Neuron (in vitro differentiated cells): ENCODE results near the gene TBC1D1.
A peak's percentile ranks its signal among the peaks of the same experiment; 100 is the strongest.

Experiments
- H2AFZ ChIP-seq: one replicate; pipeline ENCODE4 v1.6.1; 2013; ENCODE audit warnings: low read depth, mild to moderate bottlenecking, inconsistent platforms, low read length, moderate library complexity
- H3K27me3 ChIP-seq: one replicate; pipeline ENCODE4 v1.6.1; 2013; ENCODE audit warnings: low read length; ENCODE audit not compliant: insufficient read depth
- H3K36me3 ChIP-seq: one replicate; pipeline ENCODE4 v1.6.1; 2013; ENCODE audit warnings: low read length; ENCODE audit not compliant: insufficient read depth
- H3K4me1 ChIP-seq: one replicate; pipeline ENCODE4 v1.6.1; 2013; ENCODE audit warnings: low read length; ENCODE audit not compliant: insufficient read depth
- H3K4me3 ChIP-seq: 2 replicates; pipeline ENCODE4 v1.5.1; 2013; ENCODE audit warnings: mild to moderate bottlenecking, low read length, moderate library complexity
- H3K9me3 ChIP-seq: one replicate; pipeline ENCODE4 v1.6.1; 2013; ENCODE audit warnings: low read length

TBC1D1 gene

GRCh38 chr4:37868238-37868637, 22.6 kb upstream of the TBC1D1 start:
- Histone ChIP-seq H3K9me3 (peaks cover 3% of the 10 kb centered on the region), H3K4me3 (no peak overlapping the region), H3K4me1 (no peaks in the 10 kb centered on the region), H3K27me3 (no peaks in the 10 kb centered on the region), H3K36me3 (no peaks in the 10 kb centered on the region), H2AFZ (no peak overlapping the region)

GRCh38 chr4:37872310-37872988, 18.4 kb upstream of the TBC1D1 start:
- Histone ChIP-seq H2AFZ (no peak overlapping the region), H3K9me3 (no peaks in the 10 kb centered on the region), H3K4me3 (no peak overlapping the region), H3K36me3 (no peaks in the 10 kb centered on the region), H3K4me1 (no peaks in the 10 kb centered on the region), H3K27me3 (no peaks in the 10 kb centered on the region)

- H3K36me3 ChIP-seq: no peaks in the 10 kb centered on the region
- H3K9me3 ChIP-seq: no peaks in the 10 kb centered on the region
- no peak overlapping the region for H2AFZ ChIP-seq
- no peak overlapping the region for H3K4me3 ChIP-seq
- no peaks in the 10 kb centered on the region for H3K27me3 ChIP-seq
- H3K4me1 ChIP-seq: no peaks in the 10 kb centered on the region
These were observed 17.5 kb upstream of the TBC1D1 start for GRCh38 chr4:37873386-37873785.

- Histone ChIP-seq H2AFZ (no peak overlapping the region), H3K27me3 (no peaks in the 10 kb centered on the region), H3K4me3 (no peak overlapping the region), H3K4me1 (no peaks in the 10 kb centered on the region), H3K9me3 (no peaks in the 10 kb centered on the region), H3K36me3 (no peaks in the 10 kb centered on the region)
These were observed 14.7 kb upstream of the TBC1D1 start for GRCh38 chr4:37876156-37876555.

- H3K4me3 ChIP-seq: no peak overlapping the region
- H3K4me1 ChIP-seq: no peaks in the 10 kb centered on the region
- no peak overlapping the region for H2AFZ ChIP-seq
- H3K27me3 ChIP-seq: peaks cover 2% of the 10 kb centered on the region
- no peaks in the 10 kb centered on the region for H3K9me3 ChIP-seq
- no peaks in the 10 kb centered on the region for H3K36me3 ChIP-seq
These were observed 11.5 kb upstream of the TBC1D1 start for GRCh38 chr4:37879365-37879764.

GRCh38 chr4:37881811-37882210, 9.1 kb upstream of the TBC1D1 start:
- Histone ChIP-seq H2AFZ (no peak overlapping the region), H3K27me3 (peaks cover 7% of the 10 kb centered on the region), H3K9me3 (no peaks in the 10 kb centered on the region), H3K36me3 (no peaks in the 10 kb centered on the region), H3K4me1 (no peaks in the 10 kb centered on the region), H3K4me3 (no peak overlapping the region)

GRCh38 chr4:37882665-37883296, 8.1 kb upstream of the TBC1D1 start:
- Histone ChIP-seq H3K4me1 (no peaks in the 10 kb centered on the region), H3K27me3 (peaks cover 14% of the 10 kb centered on the region), H3K36me3 (no peaks in the 10 kb centered on the region), H3K9me3 (no peaks in the 10 kb centered on the region), H3K4me3 (no peak overlapping the region), H2AFZ (no peak overlapping the region)

- Histone ChIP-seq H3K27me3 (peaks cover 36% of the 10 kb centered on the region), H3K9me3 (no peaks in the 10 kb centered on the region), H3K4me3 (no peak overlapping the region), H2AFZ (no peak overlapping the region), H3K4me1 (peaks cover 2% of the 10 kb centered on the region), H3K36me3 (no peaks in the 10 kb centered on the region)
These were observed 5.9 kb upstream of the TBC1D1 start for GRCh38 chr4:37884855-37885487.

- no peaks in the 10 kb centered on the region for H3K36me3 ChIP-seq
- H3K9me3 ChIP-seq: no peaks in the 10 kb centered on the region
- no peak overlapping the region for H2AFZ ChIP-seq
- no peak overlapping the region for H3K4me3 ChIP-seq
- H3K4me1 ChIP-seq: peaks cover 7% of the 10 kb centered on the region
- H3K27me3 ChIP-seq: peaks cover 41% of the 10 kb centered on the region
These were observed 5.4 kb upstream of the TBC1D1 start for GRCh38 chr4:37885496-37885895.

- peak overlapping the region; percentile 47 for H3K4me3 ChIP-seq
- H3K4me1 ChIP-seq: peaks cover 15% of the 10 kb centered on the region
- no peaks in the 10 kb centered on the region for H3K9me3 ChIP-seq
- peak overlapping the region; percentile 74 for H2AFZ ChIP-seq
- H3K27me3 ChIP-seq: peaks cover 68% of the 10 kb centered on the region
- no peaks in the 10 kb centered on the region for H3K36me3 ChIP-seq
These were observed 759 bp upstream of the TBC1D1 start for GRCh38 chr4:37889849-37890800.

- H2AFZ ChIP-seq: peak overlapping the region; percentile 74
- H3K27me3 ChIP-seq: peaks cover 79% of the 10 kb centered on the region
- H3K9me3 ChIP-seq: no peaks in the 10 kb centered on the region
- peaks cover 15% of the 10 kb centered on the region for H3K4me1 ChIP-seq
- H3K4me3 ChIP-seq: peak overlapping the region; percentile 47
- no peaks in the 10 kb centered on the region for H3K36me3 ChIP-seq
These were observed 626 bp downstream of the TBC1D1 start for GRCh38 chr4:37891260-37892159.

GRCh38 chr4:37892641-37893040, 1.8 kb downstream of the TBC1D1 start:
- Histone ChIP-seq H3K36me3 (no peaks in the 10 kb centered on the region), H3K4me3 (no peak overlapping the region), H2AFZ (no peak overlapping the region), H3K4me1 (peaks cover 15% of the 10 kb centered on the region), H3K27me3 (peaks cover 75% of the 10 kb centered on the region), H3K9me3 (no peaks in the 10 kb centered on the region)
